Adrenal gland (tissue), 12 donors: ENCODE results near the gene ABCD3. TPM values are rescaled to one million over a fixed set of nuclear protein-coding genes. Genes with fewer than 3 reads are reported as not detected.

Source experiments
- DNase-seq, 7 donors: peaks; one replicate each; pipeline ENCODE4 v3.0.0-alpha.2; 2019 to 2020
- H3K27ac ChIP-seq, 5 donors: fragments of 200-600 bp; sonication (generic) in 4 of 5; 1 replicate in 3 of 5; 2 replicates in 2 of 5; pipeline versions ENCODE4 v1.5.1 to v1.8.0; 2016 to 2020; ENCODE audit warnings: mild to moderate bottlenecking in 1 of 5
- H3K27me3 ChIP-seq: fragments of 200-600 bp; 2 replicates; pipeline ENCODE4 v1.8.0; 2021
- H3K36me3 ChIP-seq, 2 donors: fragments of 200-600 bp; replicated peaks in 1 of 2; 1 replicate in 1 of 2; 2 replicates in 1 of 2; pipeline versions ENCODE4 v1.5.1 to v1.8.0; 2018 to 2022
- H3K4me1 ChIP-seq, 2 donors: fragments of 200-600 bp; replicated peaks in 1 of 2; 1 replicate in 1 of 2; 2 replicates in 1 of 2; pipeline versions ENCODE4 v1.5.1 to v1.8.0; 2018 to 2021
- H3K4me3 ChIP-seq, 4 donors: fragments of 200-600 bp; sonication (generic) in 3 of 4; one replicate each; pipeline ENCODE4 v1.5.1; 2016 to 2018
- H3K9me3 ChIP-seq, 3 donors: fragments of 200-600 bp; sonication (generic) in 1 of 3; replicated peaks in 1 of 3; 1 replicate in 2 of 3; 2 replicates in 1 of 3; pipeline versions ENCODE4 v1.5.1 to v1.8.0; 2016 to 2021
- CTCF ChIP-seq, 6 experiments: fragments of 450-650 bp in 4 of 6; fragments of 200-600 bp in 2 of 6; sonication (generic) in 1 of 6; IDR thresholded peaks; 1 replicate in 5 of 6; 2 replicates in 1 of 6; pipeline versions ENCODE4 v1.5.1 to v1.8.0; 2016 to 2021; ENCODE audit warnings: antibody characterized with exemption in 6 of 6, mild to moderate bottlenecking in 2 of 6, moderate library complexity in 1 of 6
- POLR2A ChIP-seq, 2 donors: fragments of 450-650 bp; IDR thresholded peaks; one replicate each; pipeline ENCODE4 v1.6.1; 2017; ENCODE audit warnings: antibody characterized with exemption in 2 of 2, mild to moderate bottlenecking in 2 of 2, moderate library complexity in 1 of 2
- WGBS, 4 donors: extraction: QIAGEN DNeasy Blood & Tissue Kit in 2 of 4; methylation state at CpG; one replicate each; pipeline versions ENCODE4 v1.1.5 to v1.1.7; 2013 to 2017; 5-methylcytosine and 5-hydroxymethylcytosine counted together
- intact Hi-C, 2 donors: fragments of 100-400 bp; cut with DNase I; formaldehyde crosslinking; loops; one replicate each; pipeline versions ENCODE4 v1.14.1 to v1.15.0; 2022 to 2023
- polyA plus RNA-seq, 3 donors: library from polyadenylated mRNA; stranded (reverse); fragments of 200-250 nt in 2 of 3; fragments of 350-450 nt in 1 of 3; fragmentation: Illumina TruSeq in 1 of 3; extraction: RNeasy Lipid Tissue Mini Kit (QIAGEN cat#74804) in 1 of 3; gene quantifications; one replicate each; pipeline ENCODE4 v1.2.3, GENCODE V29; 2013 to 2014
- total RNA-seq, 9 donors: library from RNA; depleted of rRNA in 4 of 9; stranded (reverse); fragments of >200 nt in 4 of 9; fragments of 120-200 nt in 1 of 9; fragmentation: NEBNext Ultra II Directional in 1 of 9; extraction: Animal tissue kit (Norgen Biotek cat#: 25700) in 1 of 9; gene quantifications; one replicate each; pipeline versions ENCODE4 v1.1.0 to v1.2.4, GENCODE V29; 2013 to 2023
- donor health status: healthy with polysubstance abuse.
- donor health status: Bipolar disorder and iron deficiency.
- donor health status: DM: yes; HTN: yes; CAD: no.
- donor health status: DM: no; HTN: no; CAD: no.
- donor health status: DM: no; HTN: no; CAD: no.
- donor health status: DM: yes; HTN: yes; CAD: no.

Gene ABCD3
- total and polyA plus RNA-seq, 12 donors = 11.2 to 69.6 (median 37.1) TPM

GRCh38 chr1:94540440-94541245 lies 122.5 kb downstream of the ABCD3 start:
- intact Hi-C loops = loop anchor here in 1 of 2 donors (5.0 kb wide), 1 partner anchor 262 kb away; no protein-coding TSS in a partner anchor
- H3K4me3 ChIP-seq = peak overlapping the region; percentile 62 to 82 (median 69)
- TF ChIP-seq CTCF (IDR thresholded peaks at IDR 0.05) (no peak), POLR2A (IDR thresholded peaks at IDR 0.05) (no peak)
- H3K36me3 ChIP-seq = peaks cover 0 to 2% of the 10 kb centered on the region in 2 donors
- WGBS, 4 donors = 27 to 34% (median 29%) methylated on average over 23 of the region's 23 CpGs
- no peaks in the 10 kb centered on the region for H3K9me3 ChIP-seq
- H3K27ac ChIP-seq = peak overlapping the region in 4 of 5 donors; percentile 69 to 93 (median 87)
- H3K27me3 ChIP-seq = no peaks in the 10 kb centered on the region
- DNase-seq = no peak
- peaks cover 27 to 62% of the 10 kb centered on the region in 2 donors for H3K4me1 ChIP-seq

GRCh38 chr1:94541246-94542087 lies 123.3 kb downstream of the ABCD3 start, which contains the start of gene F3:
Gene F3, minus strand, starts transcription at chr1:94541759. Its CDS starts 123 bp downstream, at chr1:94541636.
- intact Hi-C loops = loop anchor here in 1 of 2 donors (5.0 kb wide), 1 partner anchor 261 kb away; no protein-coding TSS in a partner anchor
- 0 to 3% (median 1%) methylated on average over 21 to 94 of the region's 94 CpGs for WGBS, 4 donors
- peak; percentile 66 to 95 for TF ChIP-seq POLR2A (IDR thresholded peaks at IDR 0.05)
- TF ChIP-seq CTCF (IDR thresholded peaks at IDR 0.05) = peak in 1 of 6 experiments; percentile 7

GRCh38 chr1:94542088-94542870 lies 124.1 kb downstream of the ABCD3 start:
- 0 to 1% (median 1%) methylated on average over 10 to 26 of the region's 26 CpGs for WGBS, 4 donors
- intact Hi-C loops = loop anchor here in 1 of 2 donors (5.0 kb wide), 1 partner anchor 260 kb away; no protein-coding TSS in a partner anchor
- Histone ChIP-seq H3K27me3 (no peaks in the 10 kb centered on the region), H3K36me3 (no peaks in the 10 kb centered on the region), H3K9me3 (no peaks in the 10 kb centered on the region), H3K4me3 (peak overlapping the region in 2 of 4 donors; percentile 71 to 82), H3K27ac (peak overlapping the region in 4 of 5 donors; percentile 53 to 93 (median 87)), H3K4me1 (peaks cover 27 to 53% of the 10 kb centered on the region in 2 donors)
- TF ChIP-seq POLR2A (IDR thresholded peaks at IDR 0.05) (no peak), CTCF (IDR thresholded peaks at IDR 0.05) (no peak)
- DNase-seq = peak; percentile 55 to 84 (median 65)

More at GRCh38 chr1:94541246-94542087, 123.3 kb downstream of the ABCD3 start, which contains the start of gene F3:
- Histone ChIP-seq H3K27ac (peak within 1 kb of the TSS in 4 of 5 donors; percentile 69 to 93 (median 87)), H3K4me1 (peaks cover 27 to 61% of the 10 kb centered on the region in 2 donors), H3K4me3 (peak within 1 kb of the TSS; percentile 62 to 82 (median 69)), H3K9me3 (no peaks in the 10 kb centered on the region), H3K27me3 (no peaks in the 10 kb centered on the region), H3K36me3 (no peaks in the 10 kb centered on the region)
- DNase-seq = peak; percentile 92 to 96 (median 95)
